H1 (cell line): Measurements from ENCODE around the gene PIM1. TPM values are rescaled to one million over a fixed set of nuclear protein-coding genes. Genes with fewer than 3 reads are reported as not detected.

ENCODE experiments used
- CTCF ChIA-PET: fragments of 300-600 bp; sonication (Branson Sonifier 250); formaldehyde crosslinking; loops from one replicate; lab custom pipeline; 2021; ENCODE audit not compliant: partially characterized antibody; lab: Charles Lee
- POLR2A ChIA-PET: fragments of 300-600 bp; sonication (Branson Sonifier 250); formaldehyde crosslinking; loops from one replicate; lab custom pipeline; 2021; ENCODE audit warnings: inconsistent platforms; ENCODE audit not compliant: partially characterized antibody; lab: Charles Lee
- DNase-seq, 2 experiments: peaks; one replicate each; pipeline versions ENCODE4 v3.0.0 to v3.0.0-alpha.2; 2010 to 2022; ENCODE audit warnings: low spot score in 2 of 2, low read depth in 1 of 2, mixed read lengths in 1 of 2
- FAIRE-seq: peaks from 2 replicates; lab custom pipeline; 2011; peaks lifted over from hg19 to GRCh38; lab: Jason Lieb, UNC
- H2AFZ ChIP-seq: 2 replicates; pipeline ENCODE4 v1.8.1; 2012; ENCODE audit warnings: low read length, inconsistent platforms
- H2AK5ac ChIP-seq: 2 replicates; pipeline ENCODE4 v1.6.1; 2013; ENCODE audit warnings: low read depth, low read length
- H2BK120ac ChIP-seq: replicated peaks from 2 replicates; pipeline ENCODE3; 2013; ENCODE audit warnings: low read depth, low read length, inconsistent platforms
- H2BK12ac ChIP-seq: 2 replicates; pipeline ENCODE4 v1.6.1; 2013; ENCODE audit warnings: low read depth, low read length
- H2BK15ac ChIP-seq: 2 replicates; pipeline ENCODE4 v1.6.1; 2013; ENCODE audit warnings: low read length
- H2BK20ac ChIP-seq: 2 replicates; pipeline ENCODE4 v1.6.1; 2013; ENCODE audit warnings: low read length
- H2BK5ac ChIP-seq: 2 replicates; pipeline ENCODE4 v1.6.1; 2013; ENCODE audit warnings: low read depth, low read length
- H3K14ac ChIP-seq: 2 replicates; pipeline ENCODE4 v1.6.1; 2013; ENCODE audit warnings: inconsistent platforms; ENCODE audit not compliant: insufficient read length
- H3K18ac ChIP-seq: 2 replicates; pipeline ENCODE4 v1.6.1; 2013; ENCODE audit warnings: low read length; ENCODE audit errors: extremely low read depth
- H3K23ac ChIP-seq: 2 replicates; pipeline ENCODE4 v1.6.1; 2013; ENCODE audit warnings: inconsistent platforms; ENCODE audit not compliant: insufficient read length
- H3K23me2 ChIP-seq: 2 replicates; pipeline ENCODE4 v1.6.1; 2013; ENCODE audit warnings: low read depth, low read length
- H3K27ac ChIP-seq: 2 replicates; pipeline ENCODE4 v1.6.1; 2011; ENCODE audit warnings: low read depth, low read length, inconsistent platforms
- H3K27me3 ChIP-seq, 4 experiments: replicated peaks in 1 of 4; 1 replicate in 1 of 4; 2 replicates in 3 of 4; pipeline versions ENCODE4 v1.6.1 to v1.8.1; 2011 to 2013; ENCODE audit warnings: low read length in 3 of 4, mild to moderate bottlenecking in 3 of 4, inconsistent platforms in 2 of 4, mixed read lengths in 2 of 4, moderate library complexity in 1 of 4; ENCODE audit not compliant: control insufficient read depth in 3 of 4, insufficient read depth in 3 of 4; ENCODE audit errors: extremely low read depth in 1 of 4
- H3K36me3 ChIP-seq, 4 experiments: 2 replicates each; pipeline versions ENCODE4 v1.6.1 to v1.8.1; 2011 to 2013; ENCODE audit warnings: mild to moderate bottlenecking in 4 of 4, low read length in 3 of 4, moderate library complexity in 2 of 4, control low read depth in 1 of 4, inconsistent platforms in 1 of 4; ENCODE audit not compliant: insufficient read depth in 4 of 4, control insufficient read depth in 2 of 4
- H3K4ac ChIP-seq: replicated peaks from 2 replicates; pipeline ENCODE3; 2013; ENCODE audit warnings: low read length, low read depth, mixed read lengths, inconsistent platforms; ENCODE audit not compliant: insufficient read length
- H3K4me1 ChIP-seq, 4 experiments: replicated peaks in 1 of 4; 1 replicate in 1 of 4; 2 replicates in 3 of 4; pipeline versions ENCODE4 v1.6.1 to v1.8.1; 2011 to 2013; ENCODE audit warnings: low read length in 3 of 4, inconsistent platforms in 2 of 4, mixed read lengths in 1 of 4; ENCODE audit not compliant: insufficient read depth in 4 of 4, control insufficient read depth in 3 of 4
- H3K4me2 ChIP-seq, 2 experiments: 2 replicates each; pipeline versions ENCODE4 v1.6.1 to v1.8.1; 2011 to 2013; ENCODE audit warnings: low read depth in 2 of 2, low read length in 2 of 2, control low read depth in 1 of 2, inconsistent platforms in 1 of 2, mild to moderate bottlenecking in 1 of 2; ENCODE audit not compliant: insufficient read depth in 1 of 2
- H3K4me3 ChIP-seq, 4 experiments: fragments of 200-600, 300-600 bp in 1 of 4; sonication (generic), shearing (Covaris generic), sonication (Bioruptor Twin) in 1 of 4; 2 replicates each; pipeline versions ENCODE4 v1.5.1 to v1.8.1; 2011 to 2016; ENCODE audit warnings: low read length in 4 of 4, low read depth in 3 of 4, control low read depth in 2 of 4, inconsistent platforms in 2 of 4, mild to moderate bottlenecking in 2 of 4, mixed read lengths in 1 of 4, moderate library complexity in 1 of 4; ENCODE audit not compliant: insufficient read depth in 2 of 4; ENCODE audit errors: extremely low read depth in 1 of 4
- H3K56ac ChIP-seq: replicated peaks from 2 replicates; pipeline ENCODE3; 2013; ENCODE audit warnings: low read depth, mild to moderate bottlenecking, mixed read lengths, low read length, inconsistent platforms; ENCODE audit not compliant: insufficient read length
- H3K79me1 ChIP-seq: 2 replicates; pipeline ENCODE4 v1.6.1; 2013; ENCODE audit warnings: low read depth, low read length, control low read depth
- H3K79me2 ChIP-seq, 2 experiments: 2 replicates each; pipeline versions ENCODE4 v1.6.1 to v1.8.1; 2012 to 2013; ENCODE audit warnings: low read length in 2 of 2, mild to moderate bottlenecking in 2 of 2, inconsistent platforms in 1 of 2; ENCODE audit not compliant: insufficient read depth in 2 of 2, control insufficient read depth in 1 of 2
- H3K9ac ChIP-seq, 4 experiments: replicated peaks in 1 of 4; 1 replicate in 1 of 4; 2 replicates in 3 of 4; pipeline versions ENCODE4 v1.6.1 to v1.8.1; 2011 to 2013; ENCODE audit warnings: low read depth in 3 of 4, low read length in 3 of 4, control low read depth in 2 of 4, mild to moderate bottlenecking in 2 of 4, moderate library complexity in 2 of 4, inconsistent platforms in 1 of 4; ENCODE audit errors: extremely low read depth in 1 of 4
- H3K9me3 ChIP-seq, 2 experiments: 2 replicates each; pipeline versions ENCODE4 v1.6.1 to v1.8.1; 2012 to 2013; ENCODE audit warnings: mild to moderate bottlenecking in 2 of 2, moderate library complexity in 2 of 2, control low read depth in 1 of 2, inconsistent platforms in 1 of 2, low read depth in 1 of 2, low read length in 1 of 2, mixed read lengths in 1 of 2; ENCODE audit not compliant: insufficient read depth in 2 of 2
- H4K20me1 ChIP-seq, 2 experiments: replicated peaks in 1 of 2; 2 replicates each; pipeline versions ENCODE3 to v1.8.1; 2011 to 2013; ENCODE audit warnings: inconsistent platforms in 2 of 2, low read length in 2 of 2, mild to moderate bottlenecking in 1 of 2; ENCODE audit not compliant: insufficient read depth in 2 of 2, control insufficient read depth in 1 of 2
- H4K5ac ChIP-seq: 2 replicates; pipeline ENCODE4 v1.6.1; 2013; ENCODE audit warnings: low read length, low read depth, mixed read lengths, inconsistent platforms; ENCODE audit not compliant: insufficient read length
- H4K8ac ChIP-seq: 2 replicates; pipeline ENCODE4 v1.8.0; 2013; ENCODE audit warnings: mild to moderate bottlenecking, moderate library complexity, low read length, inconsistent platforms; ENCODE audit not compliant: insufficient read depth; ENCODE audit errors: extremely low read depth
- H4K91ac ChIP-seq: replicated peaks from 2 replicates; pipeline ENCODE3; 2013; ENCODE audit warnings: low read length, mixed read lengths, inconsistent platforms; ENCODE audit not compliant: insufficient read length
- WGBS, 2 experiments: shearing (Covaris generic) in 1 of 2; methylation state at CpG; one replicate each; pipeline versions ENCODE4 v1.1.6 to v1.1.7; 2013 to 2015; ENCODE audit warnings: low lambda C conversion rate in 2 of 2, mixed read lengths in 2 of 2, inconsistent platforms in 1 of 2, low coverage in 1 of 2, missing lambda C conversion rate in 1 of 2; ENCODE audit not compliant: insufficient replicate concordance in 2 of 2, insufficient coverage in 1 of 2, insufficient read length in 1 of 2; ENCODE audit errors: extremely low coverage in 1 of 2, missing lambda C conversion rate in 1 of 2; 5-methylcytosine and 5-hydroxymethylcytosine counted together
- polyA plus RNA-seq, 7 experiments: library from polyadenylated mRNA; depleted of rRNA in 3 of 7; stranded (reverse) in 5 of 7; unstranded in 2 of 7; fragments of >200 nt in 5 of 7; fragments of 200-250 nt in 2 of 7; gene quantifications; 1 replicate in 5 of 7; 2 replicates in 1 of 7; 4 replicates in 1 of 7; pipeline versions ENCODE4 v1.2.1 to v1.2.3, GENCODE V29; 2011 to 2013; ENCODE audit warnings: missing spikeins in 2 of 7, mixed read lengths in 2 of 7
- total RNA-seq: library from RNA; stranded (reverse); fragmentation: NEBNext Ultra II Directional; extraction: Animal tissue kit (Norgen Biotek cat#: 25700); gene quantifications from 2 replicates; pipeline ENCODE4 v1.2.1, GENCODE V29; 2021

The PIM1 gene
- total and polyA plus RNA-seq, 2 of the 8 experiments (the other 6 are each of a cell fraction or from before 2014, with no cell fraction given) = 25.5 to 94.9 TPM

GRCh38 chr6:37176268-37177076 is 6.5 kb downstream of the PIM1 start:
- WGBS, 2 experiments = 91% methylated on average over 13 of the region's 15 CpGs; no CpG with 5 or more reads in 1 of the 2 experiments
- Histone ChIP-seq H2BK120ac (no peak overlapping the region), H3K4me2 (no peak overlapping the region), H3K14ac (no peak overlapping the region), H3K4me3 (no peak overlapping the region), H4K8ac (no peak overlapping the region), H2BK12ac (no peak overlapping the region), H3K9ac (no peak overlapping the region), H3K27me3 (no peaks in the 10 kb centered on the region), H3K36me3 (peaks cover 22 to 38% (median 28%) of the 10 kb centered on the region in 4 experiments), H4K20me1 (peaks cover 21 to 26% of the 10 kb centered on the region in 2 experiments), H3K27ac (no peak overlapping the region), H3K79me2 (peaks cover 0 to 27% of the 10 kb centered on the region in 2 experiments; a peak in 2 of 4 replicates), H2BK15ac (no peak overlapping the region), H3K9me3 (no peaks in the 10 kb centered on the region), H3K56ac (no peak overlapping the region), H4K5ac (no peak overlapping the region), H2BK20ac (no peak overlapping the region), H4K91ac (no peak overlapping the region), H3K18ac (no peak overlapping the region), H2AK5ac (no peak overlapping the region), H2BK5ac (no peak overlapping the region), H3K23ac (no peak overlapping the region), H3K4me1 (peaks cover 5 to 8% (median 6%) of the 10 kb centered on the region in 4 experiments; a peak in 5 of 7 replicates), H3K23me2 (peaks cover 1% of the 10 kb centered on the region), H3K79me1 (peaks cover 10% of the 10 kb centered on the region), H2AFZ (no peak overlapping the region), H3K4ac (no peak overlapping the region)
- DNase-seq = no peak
- POLR2A ChIA-PET = interaction anchor here (1.0 to 27.8 kb wide), 14 partner anchors 10 to 149 kb away, joined by 3 to 1024 read pairs (median 4); no protein-coding TSS in a partner anchor
- no peak for FAIRE-seq
- CTCF ChIA-PET = interaction anchor here (0.7 to 9.9 kb wide), 19 partner anchors 13 to 423 kb away, joined by 3 to 192 read pairs (median 5); no protein-coding TSS in a partner anchor
